Neuronal stem cell (in vitro differentiated cells): ENCODE results near the gene APCDD1.

Experiments used
- DNase-seq: peaks from one replicate; pipeline ENCODE4 v3.0.0-alpha.2; 2013; ENCODE audit warnings: low spot score
- H2AFZ ChIP-seq: one replicate; pipeline ENCODE4 v1.6.1; 2013; ENCODE audit warnings: mild to moderate bottlenecking, low read length, inconsistent platforms
- H2AK5ac ChIP-seq: 2 replicates; pipeline ENCODE4 v1.6.1; 2013; ENCODE audit warnings: low read depth, mild to moderate bottlenecking, inconsistent platforms, low read length, moderate library complexity, mixed read lengths
- H2BK120ac ChIP-seq: 2 replicates; pipeline ENCODE4 v1.6.1; 2013; ENCODE audit warnings: low read depth, mild to moderate bottlenecking, inconsistent platforms, low read length, moderate library complexity, mixed read lengths
- H2BK12ac ChIP-seq: one replicate; pipeline ENCODE4 v1.6.1; 2013; ENCODE audit warnings: low read length, inconsistent platforms
- H2BK15ac ChIP-seq: 2 replicates; pipeline ENCODE4 v1.6.1; 2013; ENCODE audit warnings: mild to moderate bottlenecking, low read length, inconsistent platforms, mixed read lengths
- H2BK5ac ChIP-seq: one replicate; pipeline ENCODE4 v1.6.1; 2013; ENCODE audit warnings: inconsistent platforms, mild to moderate bottlenecking, low read length, moderate library complexity
- H3K14ac ChIP-seq: one replicate; pipeline ENCODE4 v1.6.1; 2013; ENCODE audit warnings: low read length, inconsistent platforms
- H3K18ac ChIP-seq: 2 replicates; pipeline ENCODE4 v1.6.1; 2013; ENCODE audit warnings: low read length, inconsistent platforms
- H3K23ac ChIP-seq: 2 replicates; pipeline ENCODE4 v1.6.1; 2013; ENCODE audit warnings: low read depth, mild to moderate bottlenecking, mixed read lengths, low read length, inconsistent platforms; ENCODE audit not compliant: poor library complexity
- H3K27ac ChIP-seq: replicated peaks from 3 replicates; pipeline ENCODE4 v1.5.1; 2013; ENCODE audit warnings: low read length, inconsistent platforms
- H3K27me3 ChIP-seq, 3 experiments: 2 replicates each; pipeline ENCODE4 v1.6.1; 2013; ENCODE audit warnings: low read length in 3 of 3, mild to moderate bottlenecking in 2 of 3, inconsistent platforms in 1 of 3, low read depth in 1 of 3, mixed read lengths in 1 of 3, moderate library complexity in 1 of 3; ENCODE audit not compliant: control insufficient read depth in 3 of 3, insufficient read depth in 3 of 3
- H3K36me3 ChIP-seq, 2 donors: replicated peaks in 1 of 2; 2 replicates each; pipeline ENCODE4 v1.6.1; 2013; ENCODE audit warnings: low read length in 2 of 2; ENCODE audit not compliant: control insufficient read depth in 2 of 2, insufficient read depth in 2 of 2
- H3K4ac ChIP-seq: 2 replicates; pipeline ENCODE4 v1.6.1; 2013; ENCODE audit warnings: inconsistent platforms, mild to moderate bottlenecking, low read length, moderate library complexity
- H3K4me1 ChIP-seq, 2 donors: 1 replicate in 1 of 2; 2 replicates in 1 of 2; pipeline ENCODE4 v1.6.1; 2013; ENCODE audit warnings: low read length in 2 of 2, low read depth in 1 of 2; ENCODE audit not compliant: control insufficient read depth in 2 of 2, insufficient read depth in 1 of 2
- H3K4me2 ChIP-seq: one replicate; pipeline ENCODE4 v1.6.1; 2013; ENCODE audit warnings: mild to moderate bottlenecking, low read length, inconsistent platforms; ENCODE audit not compliant: insufficient read depth, poor library complexity, severe bottlenecking
- H3K4me3 ChIP-seq, 2 donors: 2 replicates each; pipeline ENCODE4 v1.5.1; 2013; ENCODE audit warnings: low read length in 2 of 2, mild to moderate bottlenecking in 2 of 2, inconsistent platforms in 1 of 2, moderate library complexity in 1 of 2
- H3K79me1 ChIP-seq: one replicate; pipeline ENCODE4 v1.6.1; 2013; ENCODE audit warnings: low read depth, mild to moderate bottlenecking, inconsistent platforms, low read length, moderate library complexity
- H3K9ac ChIP-seq: one replicate; pipeline ENCODE4 v1.6.1; 2013; ENCODE audit warnings: mild to moderate bottlenecking, low read depth, low read length, inconsistent platforms; ENCODE audit not compliant: poor library complexity
- H3K9me3 ChIP-seq, 2 donors: replicated peaks in 1 of 2; 2 replicates each; pipeline versions ENCODE3 to v1.6.1; 2013; ENCODE audit warnings: low read length in 2 of 2, mild to moderate bottlenecking in 2 of 2, inconsistent platforms in 1 of 2, low read depth in 1 of 2, mixed read lengths in 1 of 2, moderate library complexity in 1 of 2; ENCODE audit not compliant: control insufficient read depth in 2 of 2, insufficient read depth in 1 of 2
- H4K8ac ChIP-seq: one replicate; pipeline ENCODE4 v1.6.1; 2013; ENCODE audit warnings: low read depth, mild to moderate bottlenecking, inconsistent platforms, low read length, moderate library complexity
- H4K91ac ChIP-seq: one replicate; pipeline ENCODE4 v1.6.1; 2013; ENCODE audit warnings: low read length, low read depth, mild to moderate bottlenecking, inconsistent platforms; ENCODE audit not compliant: poor library complexity
- WGBS, 2 donors: extraction: QIAGEN DNeasy Blood & Tissue Kit; methylation state at CpG; one replicate each; pipeline ENCODE4 v1.1.7; 2013; ENCODE audit warnings: missing lambda C conversion rate in 2 of 2, mixed read lengths in 1 of 2; ENCODE audit not compliant: insufficient read length in 2 of 2, insufficient replicate concordance in 1 of 2; ENCODE audit errors: extremely low coverage in 2 of 2; 5-methylcytosine and 5-hydroxymethylcytosine counted together

The APCDD1 gene

DNA sequence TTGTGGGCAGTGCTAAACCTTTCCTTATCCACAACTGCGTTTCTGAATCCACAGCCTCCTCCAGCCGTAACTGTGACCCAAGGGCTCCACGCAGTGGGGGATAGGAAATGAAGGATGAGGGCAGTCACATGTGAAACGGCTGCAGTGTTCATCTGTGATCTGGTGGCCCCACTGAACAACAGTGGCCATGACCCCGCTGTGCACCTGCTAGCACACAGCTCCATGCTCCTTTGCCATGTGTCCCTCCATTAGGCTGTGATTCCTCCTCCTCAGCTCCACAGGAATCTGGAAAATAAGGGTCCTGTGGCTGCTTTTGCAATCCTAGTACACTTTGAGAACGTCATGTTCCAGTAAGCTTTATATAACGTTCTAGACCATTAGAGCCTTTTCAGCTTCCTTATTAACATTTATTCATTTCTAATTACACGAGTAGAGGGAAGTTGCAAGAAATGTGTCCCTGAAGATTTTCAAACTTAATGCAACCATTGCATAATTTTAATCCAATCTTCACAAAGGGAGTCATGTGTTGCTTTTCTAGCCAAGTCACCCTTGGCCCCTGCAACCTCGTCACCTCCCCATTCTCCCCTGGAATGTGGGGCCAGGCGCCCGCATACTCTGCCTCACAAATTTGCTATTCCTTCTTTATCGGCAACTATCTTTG, 64.3 kb downstream of the APCDD1 start:
- no peaks in the 10 kb centered on the region for H3K79me1 ChIP-seq
- no CpG with 5 or more reads among the region's 12 CpGs for WGBS, 2 donors
- H3K27me3 ChIP-seq: no peaks in the 10 kb centered on the region
- no peak overlapping the region for H3K4me2 ChIP-seq
- no peak overlapping the region for H2BK15ac ChIP-seq
- H3K4me1 ChIP-seq: peaks cover 0 to 6% of the 10 kb centered on the region in 2 donors
- H2AK5ac ChIP-seq: no peak overlapping the region
- H2AFZ ChIP-seq: no peak overlapping the region
- H2BK5ac ChIP-seq: no peak overlapping the region
- no peak overlapping the region for H3K4ac ChIP-seq
- H3K14ac ChIP-seq: no peak overlapping the region
- H3K9ac ChIP-seq: no peak overlapping the region
- H3K36me3 ChIP-seq: no peaks in the 10 kb centered on the region
- H3K27ac ChIP-seq: no peak overlapping the region
- H3K9me3 ChIP-seq: peaks cover 0 to 4% of the 10 kb centered on the region in 2 donors
- no peak overlapping the region for H3K23ac ChIP-seq
- H3K18ac ChIP-seq: no peak overlapping the region
- no peak overlapping the region for H2BK120ac ChIP-seq
- H4K91ac ChIP-seq: no peak overlapping the region
- no peak overlapping the region for H4K8ac ChIP-seq
- DNase-seq: no peak
- no peak overlapping the region for H2BK12ac ChIP-seq
- no peak overlapping the region for H3K4me3 ChIP-seq

DNA sequence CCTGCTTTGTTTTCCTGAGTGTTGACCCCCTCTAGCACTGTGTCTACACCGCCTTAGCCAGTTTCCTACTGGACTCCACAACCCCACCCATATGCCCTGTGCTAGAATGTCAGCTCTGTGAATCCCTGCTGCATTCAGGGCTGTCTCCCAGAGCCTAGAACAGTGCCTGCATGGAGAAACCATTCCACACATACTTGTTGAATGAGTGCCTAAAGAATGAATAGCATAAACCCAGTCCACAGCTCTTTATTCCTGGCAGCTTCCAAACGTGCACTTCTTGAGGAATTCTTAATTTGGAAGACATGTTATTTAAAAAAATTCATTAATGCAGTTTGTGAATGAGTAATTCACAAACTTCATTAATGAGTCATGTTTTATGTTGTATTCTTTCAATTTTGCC, 64.9 kb downstream of the APCDD1 start:
- H3K9ac ChIP-seq: no peak overlapping the region
- H2AFZ ChIP-seq: no peak overlapping the region
- H3K4me1 ChIP-seq: peaks cover 0 to 6% of the 10 kb centered on the region in 2 donors
- no peak overlapping the region for H3K4me3 ChIP-seq
- H3K18ac ChIP-seq: no peak overlapping the region
- no CpG with 5 or more reads among the region's 2 CpGs for WGBS, 2 donors
- H3K23ac ChIP-seq: no peak overlapping the region
- H3K36me3 ChIP-seq: no peaks in the 10 kb centered on the region
- no peak overlapping the region for H3K14ac ChIP-seq
- H3K4ac ChIP-seq: no peak overlapping the region
- no peak for DNase-seq
- H3K4me2 ChIP-seq: no peak overlapping the region
- H3K27me3 ChIP-seq: no peaks in the 10 kb centered on the region
- H3K9me3 ChIP-seq: peaks cover 0 to 4% of the 10 kb centered on the region in 2 donors
- H2BK12ac ChIP-seq: no peak overlapping the region
- H4K91ac ChIP-seq: no peak overlapping the region
- no peak overlapping the region for H2AK5ac ChIP-seq
- H3K79me1 ChIP-seq: no peaks in the 10 kb centered on the region
- H2BK15ac ChIP-seq: no peak overlapping the region
- no peak overlapping the region for H2BK5ac ChIP-seq
- H4K8ac ChIP-seq: no peak overlapping the region
- no peak overlapping the region for H2BK120ac ChIP-seq
- no peak overlapping the region for H3K27ac ChIP-seq

DNA sequence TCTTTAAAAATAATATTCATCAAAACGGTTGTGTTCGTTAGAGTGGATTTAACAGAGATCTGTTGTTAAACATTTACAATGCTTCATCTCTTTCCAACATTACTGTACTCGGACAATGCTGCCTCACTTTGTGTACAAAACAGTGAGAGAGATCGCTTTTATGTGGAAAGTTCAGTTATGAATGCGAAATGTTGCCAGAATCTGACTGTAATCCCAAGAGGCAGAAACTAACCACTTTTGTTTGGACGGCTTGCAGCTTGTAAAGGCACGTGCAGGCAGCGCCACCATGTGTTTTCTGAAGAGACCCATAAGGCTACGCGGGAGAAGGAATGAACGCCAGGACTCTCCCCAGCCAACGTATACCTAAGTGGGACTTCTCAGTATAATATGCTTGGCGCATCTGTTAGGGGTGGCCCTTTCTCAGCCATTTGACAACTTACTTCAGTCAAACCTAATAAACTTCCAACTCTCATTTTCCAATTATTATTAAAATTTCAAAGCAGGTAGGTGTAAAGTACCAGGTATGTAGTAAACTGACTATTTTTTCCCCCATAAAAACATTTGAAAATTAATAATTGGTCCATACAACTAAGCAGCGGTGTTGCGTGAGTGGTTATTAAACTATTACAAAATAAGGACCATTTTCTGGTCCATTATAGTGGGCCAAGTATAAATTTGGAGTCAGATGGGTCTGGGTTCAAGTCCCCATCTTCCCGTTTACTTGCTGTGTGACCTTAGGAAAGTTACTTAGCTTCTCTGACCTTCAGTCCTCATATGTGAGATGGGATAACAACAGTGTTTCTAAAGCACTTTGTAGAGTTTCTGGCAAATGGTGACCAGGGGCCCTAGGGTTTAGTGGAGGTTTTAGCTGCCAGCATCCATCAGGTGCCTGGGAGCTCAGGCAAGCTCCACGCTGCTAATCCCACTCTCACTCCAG, 65.8 kb downstream of the APCDD1 start:
- Histone ChIP-seq H3K27ac (no peak overlapping the region), H2AFZ (peak overlapping the region; percentile 57)

DNA sequence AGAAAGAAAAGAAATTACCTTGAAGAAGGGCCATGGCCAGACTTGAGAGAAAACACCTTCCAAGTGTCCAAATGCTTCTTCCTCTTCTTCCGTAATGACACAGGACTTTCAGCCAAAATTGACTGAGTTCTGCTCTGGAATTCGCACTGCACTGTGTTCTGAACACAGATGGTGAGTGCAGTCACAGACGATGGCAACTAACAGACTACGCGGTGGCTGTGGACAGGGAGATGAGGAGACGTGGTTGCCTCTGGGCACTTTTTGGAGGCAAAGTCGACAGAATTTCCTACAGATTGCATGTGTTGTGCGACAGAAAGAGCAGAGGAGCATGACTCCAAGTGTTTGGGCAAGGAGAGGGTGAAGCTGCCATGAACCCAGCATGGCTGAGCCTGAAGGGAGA, 67.1 kb downstream of the APCDD1 start:
- no peak overlapping the region for H3K4me2 ChIP-seq
- peak overlapping the region; percentile 2 for H2AFZ ChIP-seq
- H3K4ac ChIP-seq: no peak overlapping the region
- H3K4me3 ChIP-seq: no peak overlapping the region
- H2BK15ac ChIP-seq: no peak overlapping the region
- no peaks in the 10 kb centered on the region for H3K27me3 ChIP-seq
- H3K36me3 ChIP-seq: no peaks in the 10 kb centered on the region
- H3K23ac ChIP-seq: no peak overlapping the region
- no CpG with 5 or more reads among the region's 8 CpGs for WGBS, 2 donors
- H3K14ac ChIP-seq: no peak overlapping the region
- H2BK12ac ChIP-seq: no peak overlapping the region
- no peak overlapping the region for H3K18ac ChIP-seq
- H2AK5ac ChIP-seq: no peak overlapping the region
- H3K27ac ChIP-seq: no peak overlapping the region
- peaks cover 3% of the 10 kb centered on the region for H3K79me1 ChIP-seq
- H3K4me1 ChIP-seq: peaks cover 0 to 6% of the 10 kb centered on the region in 2 donors
- H3K9ac ChIP-seq: no peak overlapping the region
- no peak for DNase-seq
- H2BK5ac ChIP-seq: no peak overlapping the region
- peaks cover 0 to 4% of the 10 kb centered on the region in 2 donors for H3K9me3 ChIP-seq
- no peak overlapping the region for H4K8ac ChIP-seq
- no peak overlapping the region for H2BK120ac ChIP-seq
- no peak overlapping the region for H4K91ac ChIP-seq

More for the DNA sequence above, 65.8 kb downstream of the APCDD1 start:
- Histone ChIP-seq H3K4me3 (no peak overlapping the region), H4K91ac (no peak overlapping the region), H2BK12ac (no peak overlapping the region), H2BK120ac (no peak overlapping the region), H2AK5ac (no peak overlapping the region), H2BK5ac (no peak overlapping the region), H4K8ac (no peak overlapping the region), H3K9ac (no peak overlapping the region), H3K23ac (no peak overlapping the region), H3K4ac (no peak overlapping the region), H3K18ac (no peak overlapping the region), H3K36me3 (no peaks in the 10 kb centered on the region), H3K27me3 (no peaks in the 10 kb centered on the region), H3K4me1 (peaks cover 0 to 6% of the 10 kb centered on the region in 2 donors), H3K9me3 (peaks cover 0 to 4% of the 10 kb centered on the region in 2 donors), H3K14ac (no peak overlapping the region), H2BK15ac (no peak overlapping the region), H3K79me1 (no peaks in the 10 kb centered on the region), H3K4me2 (no peak overlapping the region)
- peak; percentile 54 for DNase-seq
- WGBS, 2 donors: no CpG with 5 or more reads among the region's 17 CpGs
